ENCODE data around the gene ACP3.

The ACP3 gene

GRCh38 chr3:132315851-132316250 is 1.4 kb upstream of the ACP3 start:
- no peak for DNase-seq (ENCODE audit: low read depth)

GRCh38 chr3:132318451-132318850 is 1.2 kb downstream of the ACP3 start:
- no peak for DNase-seq (ENCODE audit: low read depth)

- no peak for DNase-seq (ENCODE audit: low read depth)
These were observed 4.1 kb downstream of the ACP3 start for GRCh38 chr3:132321304-132321703.

GRCh38 chr3:132325103-132325606 is 7.9 kb downstream of the ACP3 start:
- DNase-seq (ENCODE audit: low read depth) = no peak

- DNase-seq (ENCODE audit: low read depth) = no peak
These were observed 8.4 kb downstream of the ACP3 start for GRCh38 chr3:132325634-132326033.

- DNase-seq (ENCODE audit: low read depth) = no peak
These were observed 9.0 kb downstream of the ACP3 start for GRCh38 chr3:132326251-132326650.

GRCh38 chr3:132332082-132332481 is 14.9 kb downstream of the ACP3 start:
- no peak for DNase-seq (ENCODE audit: low read depth)

- no peak for DNase-seq (ENCODE audit: low read depth)
These were observed 15.3 kb downstream of the ACP3 start for GRCh38 chr3:132332508-132332907.

GRCh38 chr3:132341746-132342145 is 24.5 kb downstream of the ACP3 start:
- no peak for DNase-seq (ENCODE audit: low read depth)

GRCh38 chr3:132342183-132342582 is 25.0 kb downstream of the ACP3 start:
- no peak for DNase-seq (ENCODE audit: low read depth)

- DNase-seq (ENCODE audit: low read depth) = no peak
These were observed 25.4 kb downstream of the ACP3 start for GRCh38 chr3:132342610-132343009.

GRCh38 chr3:132343018-132343612 is 25.9 kb downstream of the ACP3 start:
- DNase-seq (ENCODE audit: low read depth) = no peak

GRCh38 chr3:132344666-132345280 is 27.6 kb downstream of the ACP3 start:
- DNase-seq (ENCODE audit: low read depth) = no peak

GRCh38 chr3:132346841-132347736 is 29.9 kb downstream of the ACP3 start:
- no peak for DNase-seq (ENCODE audit: low read depth)

- DNase-seq (ENCODE audit: low read depth) = no peak
These were observed 30.6 kb downstream of the ACP3 start for GRCh38 chr3:132347811-132348210.

GRCh38 chr3:132348531-132348930 is 31.3 kb downstream of the ACP3 start:
- DNase-seq (ENCODE audit: low read depth) = no peak

GRCh38 chr3:132350814-132351213 is 33.6 kb downstream of the ACP3 start:
- no peak for DNase-seq (ENCODE audit: low read depth)

GRCh38 chr3:132351222-132351806 is 34.1 kb downstream of the ACP3 start:
- no peak for DNase-seq (ENCODE audit: low read depth)

- DNase-seq (ENCODE audit: low read depth) = peak; percentile 18
These were observed 35.4 kb downstream of the ACP3 start for GRCh38 chr3:132352556-132353143.

GRCh38 chr3:132354916-132355702 is 37.9 kb downstream of the ACP3 start:
- DNase-seq (ENCODE audit: low read depth) = no peak

GRCh38 chr3:132356568-132356967 is 39.4 kb downstream of the ACP3 start:
- no peak for DNase-seq (ENCODE audit: low read depth)
